GM12878 (cell line): ENCODE results near the gene RDH5. TPM values are rescaled to one million over a fixed set of nuclear protein-coding genes. Genes with fewer than 3 reads are reported as not detected.

ENCODE experiments used
- CREB1 ChIP-seq: IDR thresholded peaks from 2 replicates; pipeline ENCODE4 v1.6.1; 2012; ENCODE audit warnings: low read depth, mild to moderate bottlenecking, inconsistent platforms
- DPF2 ChIP-seq: fragments of 450-650 bp; IDR thresholded peaks from 2 replicates; pipeline ENCODE4 v1.6.1; 2017; ENCODE audit warnings: mild to moderate bottlenecking
- IRF4 ChIP-seq: IDR thresholded peaks from 2 replicates; pipeline ENCODE4 v1.6.1; 2011; ENCODE audit warnings: low read depth, low read length
- JUNB ChIP-seq: IDR thresholded peaks from 2 replicates; pipeline ENCODE4 v1.6.1; 2016; ENCODE audit warnings: antibody characterized with exemption, mild to moderate bottlenecking
- JUND ChIP-seq: IDR thresholded peaks from 2 replicates; pipeline ENCODE4 v1.6.1; 2012; ENCODE audit warnings: low read depth, mild to moderate bottlenecking, low read length, improper control_type of control experiment, moderate library complexity
- KDM1A ChIP-seq: fragments of 200-600 bp; sonication (generic); IDR thresholded peaks from 2 replicates; pipeline ENCODE4 v1.6.1; 2016; ENCODE audit warnings: borderline replicate concordance
- MAX ChIP-seq: IDR thresholded peaks from 2 replicates; pipeline ENCODE4 v1.6.1; 2012; ENCODE audit warnings: low read depth, low read length, improper control_type of control experiment
- NBN ChIP-seq: fragments of 450-650 bp; IDR thresholded peaks from 2 replicates; pipeline ENCODE4 v1.6.1; 2016
- NR2F1 ChIP-seq: fragments of 450-650 bp; conservative IDR thresholded peaks from 2 replicates; pipeline ENCODE4 v1.6.1; 2017; ENCODE audit warnings: mild to moderate bottlenecking
- PAX5 ChIP-seq: IDR thresholded peaks from 2 replicates; pipeline ENCODE4 v1.6.1; 2011; ENCODE audit warnings: low read depth, low read length, borderline replicate concordance
- POLR2AphosphoS2 ChIP-seq: IDR thresholded peaks from 2 replicates; pipeline ENCODE4 v1.6.1; 2011; ENCODE audit warnings: low read depth, mild to moderate bottlenecking, low read length, improper control_type of control experiment, moderate library complexity
- RB1 ChIP-seq: fragments of 450-650 bp; formaldehyde crosslinking; IDR thresholded peaks from 2 replicates; pipeline ENCODE4 v1.6.1; 2017; ENCODE audit warnings: mild to moderate bottlenecking, borderline replicate concordance
- SIX5 ChIP-seq: IDR thresholded peaks from 2 replicates; pipeline ENCODE4 v1.6.1; 2011; ENCODE audit warnings: mild to moderate bottlenecking, low read depth, low read length, moderate library complexity; ENCODE audit not compliant: severe bottlenecking
- SKIL ChIP-seq: fragments of 450-650 bp; IDR thresholded peaks from 2 replicates; pipeline ENCODE4 v1.6.1; 2017; ENCODE audit warnings: mild to moderate bottlenecking, low read depth, inconsistent platforms; ENCODE audit not compliant: poor library complexity, severe bottlenecking
- SMC3 ChIP-seq: IDR thresholded peaks from 2 replicates; pipeline ENCODE4 v1.6.1; 2011; ENCODE audit warnings: low read length, improper control_type of control experiment, borderline replicate concordance
- SPI1 ChIP-seq: IDR thresholded peaks from 2 replicates; pipeline ENCODE4 v1.6.1; 2011; ENCODE audit warnings: low read depth, mild to moderate bottlenecking, low read length, moderate library complexity, borderline replicate concordance; ENCODE audit not compliant: insufficient read depth
- STAT3 ChIP-seq: IDR thresholded peaks from 2 replicates; pipeline ENCODE4 v1.6.1; 2011; ENCODE audit warnings: low read depth, low read length, improper control_type of control experiment
- TARDBP ChIP-seq: IDR thresholded peaks from 2 replicates; pipeline ENCODE4 v1.6.1; 2016; ENCODE audit warnings: borderline replicate concordance
- TCF3 ChIP-seq: IDR thresholded peaks from 2 replicates; pipeline ENCODE4 v1.6.1; 2012; ENCODE audit warnings: low read depth, mild to moderate bottlenecking, low read length, borderline replicate concordance; ENCODE audit not compliant: insufficient read depth
- ZBTB4 ChIP-seq: fragments of 450-650 bp; formaldehyde crosslinking; IDR thresholded peaks from 2 replicates; pipeline ENCODE4 v1.4.0; 2022; ENCODE audit warnings: mild to moderate bottlenecking, moderate library complexity
- ZNF217 ChIP-seq: fragments of 450-650 bp; IDR thresholded peaks from 2 replicates; pipeline ENCODE4 v1.6.1; 2017; ENCODE audit warnings: antibody characterized with exemption, mild to moderate bottlenecking
- ZNF592 ChIP-seq: fragments of 450-650 bp; IDR thresholded peaks from 2 replicates; pipeline ENCODE4 v1.6.1; 2017; ENCODE audit warnings: mild to moderate bottlenecking, moderate library complexity
- polyA plus RNA-seq, 11 experiments: library from polyadenylated mRNA; depleted of rRNA in 4 of 11; unstranded in 6 of 11; stranded (reverse) in 5 of 11; fragments of >200 nt; fragmentation: Nextera tagmentation in 4 of 11; fragmentation: Illumina TruSeq in 1 of 11; extraction: Ambion mirVana in 4 of 11; extraction: Trizol in 1 of 11; gene quantifications; 1 replicate in 1 of 11; 2 replicates in 10 of 11; pipeline versions ENCODE4 v1.2.1 to v1.2.3, GENCODE V29; 2011 to 2016; ENCODE audit warnings: inconsistent platforms in 2 of 11, missing spikeins in 2 of 11, low read depth in 1 of 11
- total RNA-seq, 4 experiments: library from RNA; depleted of rRNA in 3 of 4; stranded (reverse); fragments of >200 nt in 3 of 4; fragmentation: Illumina TruSeq in 1 of 4; extraction: Trizol in 1 of 4; gene quantifications; 2 replicates each; pipeline versions ENCODE4 v1.2.1 to v1.2.3, GENCODE V29; 2013 to 2021

Gene RDH5
- total and polyA plus RNA-seq, 10 of the 15 experiments (the other 5 are each of a cell fraction or from before 2014, with no cell fraction given), result 2.6 to 11.6 (median 7.3) TPM

GRCh38 chr12:55724226-55724939 is 4.2 kb downstream of the RDH5 start (continued):
- TF ChIP-seq TCF3 (0 out of 2 replicates have a peak, but pooled peaks have one; percentile 21), STAT3 (no peak), JUND (no peak), TARDBP (no peak), JUNB (no peak), NBN (no peak), SPI1 (peak; percentile 7; the same call in 1 of the 2 replicates), CREB1 (0 out of 2 replicates have a peak, but pooled peaks have one; percentile 8), MAX (no peak), SIX5 (no peak), SMC3 (peak; percentile 72; the same call in 1 of the 2 replicates), ZNF592 (no peak), IRF4 (no peak), NR2F1 (no peak), PAX5 (no peak), RB1 (no peak), POLR2AphosphoS2 (peak; percentile 41; the same call in 1 of the 2 replicates), SKIL (no peak), KDM1A (no peak), DPF2 (no peak), ZNF217 (no peak), ZBTB4 (CRISPR knock-in tag) (no peak)
